MCF 10A (cell line): ENCODE measurements around the gene DMRT1. TPM values are rescaled to one million over a fixed set of nuclear protein-coding genes. Genes with fewer than 3 reads are reported as not detected.

Experiments
- BruUV-seq: library from RNA; stranded (reverse); fragments of 400-500 nt; replicated peaks from 2 replicates; lab custom pipeline; 2021; lab: Mats Ljungman, UMichigan
- CTCF ChIA-PET: fragments of 300-600 bp; sonication (Branson Sonifier 250); formaldehyde crosslinking; extraction: SDS; loops from one replicate; lab custom pipeline; 2021; ENCODE audit warnings: antibody characterized with exemption, inconsistent platforms; lab: Yijun Ruan, JAX
- POLR2A ChIA-PET: fragments of 300-600, 350-650 bp; sonication (Branson Sonifier 250); formaldehyde crosslinking; extraction: SDS; loops from one replicate; lab custom pipeline; 2020; ENCODE audit warnings: antibody characterized with exemption, inconsistent platforms; lab: Yijun Ruan, JAX
- DNase-seq: peaks from one replicate; pipeline ENCODE4 v3.0.0-alpha.2; 2018; ENCODE audit not compliant: unreplicated experiment
- H3K27ac Mint-ChIP-seq: one replicate; pipeline ENCODE4 v1.8.0; 2022; ENCODE audit warnings: mild to moderate bottlenecking, low read depth, mixed read lengths; ENCODE audit not compliant: unreplicated experiment
- H3K27me3 Mint-ChIP-seq: one replicate; pipeline ENCODE4 v1.8.0; 2022; ENCODE audit warnings: mixed read lengths; ENCODE audit not compliant: insufficient read depth, unreplicated experiment
- H3K36me3 Mint-ChIP-seq: one replicate; pipeline ENCODE4 v1.8.0; 2022; ENCODE audit warnings: mild to moderate bottlenecking, moderate library complexity, mixed read lengths; ENCODE audit not compliant: insufficient read depth, unreplicated experiment
- H3K4me1 Mint-ChIP-seq: one replicate; pipeline ENCODE4 v1.8.0; 2022; ENCODE audit warnings: mixed read lengths; ENCODE audit not compliant: insufficient read depth, unreplicated experiment
- H3K4me3 Mint-ChIP-seq: one replicate; pipeline ENCODE4 v1.8.0; 2022; ENCODE audit warnings: mild to moderate bottlenecking, moderate library complexity, mixed read lengths; ENCODE audit not compliant: unreplicated experiment
- H3K9me3 Mint-ChIP-seq: one replicate; pipeline ENCODE4 v1.8.0; 2022; ENCODE audit warnings: mixed read lengths; ENCODE audit not compliant: unreplicated experiment
- CTCF ChIP-seq: fragments of 200-600 bp; IDR thresholded peaks from one replicate; pipeline ENCODE4 v1.8.0; 2022; ENCODE audit warnings: antibody characterized with exemption, mild to moderate bottlenecking; ENCODE audit not compliant: unreplicated experiment
- intact Hi-C: fragments of 100-400 bp; cut with micrococcal nuclease; formaldehyde crosslinking; loops from 2 replicates; pipeline ENCODE4 v1.14.1; 2022
- total RNA-seq: library from RNA; stranded (reverse); gene quantifications from 2 replicates; pipeline ENCODE4 v1.2.3, GENCODE V29; 2022

Gene DMRT1
- total RNA-seq, 1 experiment from 2014 or later: not detected

GRCh38 chr9:967903-968641 is 126.6 kb downstream of the DMRT1 start:
- no peak overlapping the region for H3K27ac Mint-ChIP-seq
- BruUV-seq: no TSS peak

DNA sequence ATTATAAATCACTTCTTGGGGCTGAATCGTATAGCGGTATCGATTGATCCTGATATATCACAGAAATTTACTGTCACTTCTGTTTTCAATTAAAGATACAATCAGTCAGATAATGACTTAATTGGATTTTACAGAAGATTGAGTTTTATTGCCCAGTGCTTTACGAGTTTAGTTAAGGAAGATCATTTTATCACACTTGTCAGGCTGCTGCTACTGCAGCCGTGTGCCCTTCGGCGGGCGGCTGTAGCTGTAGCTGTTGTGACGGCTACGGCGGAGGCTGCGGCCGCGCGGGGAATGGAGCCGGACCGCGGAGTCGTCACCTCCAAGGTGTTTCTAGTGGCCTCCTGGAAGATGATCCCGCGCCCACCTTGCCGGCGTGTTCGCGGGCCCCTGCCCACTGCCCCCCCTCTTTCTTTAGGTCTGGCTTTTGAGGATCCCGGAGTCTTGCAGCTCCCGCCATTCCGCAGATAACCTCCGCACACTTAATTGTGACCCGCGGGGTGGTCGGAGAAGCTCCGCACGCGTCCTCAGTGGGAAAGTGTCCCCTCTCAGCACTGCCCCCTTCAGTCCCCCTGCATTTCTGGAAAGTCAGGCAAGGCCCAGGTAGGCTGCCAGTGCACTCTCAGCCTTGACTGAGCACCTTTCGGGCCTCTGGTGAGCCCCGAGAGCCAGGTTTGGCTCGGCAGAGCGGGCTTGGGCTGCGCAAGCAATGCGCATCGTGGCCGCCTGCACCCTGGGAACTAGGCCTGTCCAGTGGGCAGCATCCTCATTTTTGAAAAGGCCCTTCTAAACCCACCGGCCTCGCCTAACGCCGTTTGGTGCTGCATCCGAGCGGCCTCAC is 128.0 kb downstream of the DMRT1 start:
- no peak for TF ChIP-seq CTCF
- no peaks in the 10 kb centered on the region for H3K4me1 Mint-ChIP-seq
- no peak overlapping the region for H3K27ac Mint-ChIP-seq

More at GRCh38 chr9:967903-968641, 126.6 kb downstream of the DMRT1 start:
- TF ChIP-seq CTCF: no peak
- intact Hi-C loops: no loop called here
- Mint-ChIP-seq H3K9me3 (no peaks in the 10 kb centered on the region), H3K4me1 (no peaks in the 10 kb centered on the region), H3K27me3 (peaks cover 10% of the 10 kb centered on the region), H3K4me3 (no peak overlapping the region), H3K36me3 (no peaks in the 10 kb centered on the region)
- CTCF ChIA-PET: no interaction called here
- POLR2A ChIA-PET: interaction anchor here (0.6 kb wide), 1 partner anchor 627 kb away, joined by 3 read pairs; no protein-coding TSS in a partner anchor
- no peak for DNase-seq

DNA sequence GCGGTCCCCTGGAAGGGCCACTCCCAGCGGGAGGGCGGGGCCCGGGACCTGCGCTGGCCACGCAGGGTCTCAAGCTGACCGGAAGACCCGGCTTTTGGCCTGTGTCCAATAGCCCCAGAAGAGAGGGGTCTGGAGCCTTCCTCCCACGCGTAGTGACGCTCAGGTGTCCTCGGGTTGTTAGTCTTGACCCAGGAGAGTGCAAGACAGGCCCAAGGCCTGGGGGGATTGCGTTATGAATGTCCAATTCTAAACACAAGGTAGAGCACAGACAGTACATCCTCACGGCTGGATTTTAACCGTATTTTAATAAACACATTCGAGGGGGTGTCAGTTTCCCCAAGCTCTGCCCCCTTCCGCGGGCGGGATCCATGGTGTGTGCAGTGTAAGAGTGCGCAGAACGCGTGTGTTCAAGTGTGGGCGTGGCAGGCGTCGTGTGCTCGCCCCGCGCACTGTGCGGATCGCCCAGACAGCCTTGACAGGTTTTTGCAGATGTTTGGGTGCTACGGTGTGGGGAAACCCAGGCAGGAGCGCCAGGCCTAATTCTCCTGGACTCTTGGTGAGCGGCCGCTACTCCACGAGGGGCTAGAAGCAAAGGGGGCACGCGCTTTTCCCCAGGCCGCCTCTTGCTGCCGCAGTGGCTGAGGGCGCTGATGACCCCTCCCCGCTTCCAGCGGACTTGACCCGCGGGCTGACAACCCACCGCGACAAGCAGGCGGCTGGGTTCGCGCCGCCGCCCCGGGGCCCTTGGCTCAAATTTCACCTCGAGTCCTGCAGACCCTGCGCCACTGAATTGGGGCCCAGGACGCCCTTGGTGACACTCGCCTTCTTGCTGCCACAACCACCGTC is 128.9 kb downstream of the DMRT1 start:
- no peak for TF ChIP-seq CTCF
- no peak for DNase-seq
- ChIA-PET CTCF (interaction anchor here (1.1 kb wide), 1 partner anchor 34 kb away, joined by 5 read pairs; no protein-coding TSS in a partner anchor), POLR2A (no interaction called here)
- no peak overlapping the region for H3K27ac Mint-ChIP-seq
- intact Hi-C loops: no loop called here
- no peaks in the 10 kb centered on the region for H3K9me3 Mint-ChIP-seq
- no peaks in the 10 kb centered on the region for H3K4me1 Mint-ChIP-seq
- no peak overlapping the region for H3K4me3 Mint-ChIP-seq
- H3K36me3 Mint-ChIP-seq: no peaks in the 10 kb centered on the region
- H3K27me3 Mint-ChIP-seq: peaks cover 17% of the 10 kb centered on the region
- BruUV-seq: no TSS peak

More for the DNA sequence above, 128.0 kb downstream of the DMRT1 start:
- no TSS peak for BruUV-seq
- intact Hi-C loops: no loop called here
- Mint-ChIP-seq H3K4me3 (no peak overlapping the region), H3K36me3 (no peaks in the 10 kb centered on the region), H3K27me3 (peaks cover 20% of the 10 kb centered on the region), H3K9me3 (no peaks in the 10 kb centered on the region)
- CTCF ChIA-PET: interaction anchor here (1.1 kb wide), 1 partner anchor 35 kb away, joined by 5 read pairs; no protein-coding TSS in a partner anchor
- POLR2A ChIA-PET: no interaction called here
- DNase-seq: no peak
